ENCODE data around the gene TSPAN6.
A peak's percentile ranks its signal among the peaks of the same experiment; 100 is the strongest.

The TSPAN6 gene

DNA sequence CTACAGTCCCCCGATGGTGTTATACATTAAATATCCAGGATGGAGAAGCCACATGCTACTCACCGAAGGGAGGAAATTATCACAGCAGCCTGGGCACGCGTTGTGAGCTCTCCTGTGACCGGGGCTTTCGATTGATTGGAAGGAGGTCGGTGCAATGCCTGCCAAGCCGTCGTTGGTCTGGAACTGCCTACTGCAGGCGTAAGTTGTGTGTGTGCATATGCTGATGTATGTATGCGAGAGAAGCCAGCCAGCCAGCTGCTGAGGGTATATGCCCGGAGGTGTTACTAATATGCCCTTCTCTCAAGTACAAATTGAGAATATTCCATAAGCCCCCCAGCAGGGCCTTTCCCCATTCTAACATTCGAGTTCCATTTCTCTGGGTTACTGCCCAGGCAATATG lies 25.6 kb upstream of the TSPAN6 start:
- Mint-ChIP-seq H3K27me3 (ENCODE audit: low read depth) (peaks cover 4% of the 10 kb centered on the region), H3K36me3 (ENCODE audit: low read depth) (no peaks in the 10 kb centered on the region), H3K9me3 (peaks cover 3% of the 10 kb centered on the region), H3K4me3 (no peak overlapping the region), H3K4me1 (no peaks in the 10 kb centered on the region), H3K27ac (no peak overlapping the region)
- TF ChIP-seq, protein P1, sequence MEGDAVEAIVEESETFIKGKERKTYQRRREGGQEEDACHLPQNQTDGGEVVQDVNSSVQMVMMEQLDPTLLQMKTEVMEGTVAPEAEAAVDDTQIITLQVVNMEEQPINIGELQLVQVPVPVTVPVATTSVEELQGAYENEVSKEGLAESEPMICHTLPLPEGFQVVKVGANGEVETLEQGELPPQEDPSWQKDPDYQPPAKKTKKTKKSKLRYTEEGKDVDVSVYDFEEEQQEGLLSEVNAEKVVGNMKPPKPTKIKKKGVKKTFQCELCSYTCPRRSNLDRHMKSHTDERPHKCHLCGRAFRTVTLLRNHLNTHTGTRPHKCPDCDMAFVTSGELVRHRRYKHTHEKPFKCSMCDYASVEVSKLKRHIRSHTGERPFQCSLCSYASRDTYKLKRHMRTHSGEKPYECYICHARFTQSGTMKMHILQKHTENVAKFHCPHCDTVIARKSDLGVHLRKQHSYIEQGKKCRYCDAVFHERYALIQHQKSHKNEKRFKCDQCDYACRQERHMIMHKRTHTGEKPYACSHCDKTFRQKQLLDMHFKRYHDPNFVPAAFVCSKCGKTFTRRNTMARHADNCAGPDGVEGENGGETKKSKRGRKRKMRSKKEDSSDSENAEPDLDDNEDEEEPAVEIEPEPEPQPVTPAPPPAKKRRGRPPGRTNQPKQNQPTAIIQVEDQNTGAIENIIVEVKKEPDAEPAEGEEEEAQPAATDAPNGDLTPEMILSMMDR (IDR thresholded peaks at IDR 0.05; ENCODE audit: unreplicated experiment in 3 of 3) = no peak

- Mint-ChIP-seq H3K9me3 (peaks cover 6% of the 10 kb centered on the region), H3K36me3 (ENCODE audit: low read depth) (no peaks in the 10 kb centered on the region)
Observed at GRCh38 chrX:100659431-100660137, 23.0 kb upstream of the TSPAN6 start.

GRCh38 chrX:100658941-100659381 lies 22.4 kb upstream of the TSPAN6 start:
- Mint-ChIP-seq H3K4me1 (no peaks in the 10 kb centered on the region), H3K9me3 (peaks cover 3% of the 10 kb centered on the region), H3K36me3 (ENCODE audit: low read depth) (no peaks in the 10 kb centered on the region), H3K4me3 (no peak overlapping the region), H3K27ac (peak overlapping the region; percentile 48 to 70 (median 52)), H3K27me3 (ENCODE audit: low read depth) (no peaks in the 10 kb centered on the region)
- TF ChIP-seq, protein P1 (IDR thresholded peaks at IDR 0.05; ENCODE audit: unreplicated experiment in 3 of 3) = no peak

More at GRCh38 chrX:100659431-100660137, 23.0 kb upstream of the TSPAN6 start:
- H3K27me3 Mint-ChIP-seq (ENCODE audit: low read depth) = no peaks in the 10 kb centered on the region
- H3K4me3 Mint-ChIP-seq = no peak overlapping the region
- H3K27ac Mint-ChIP-seq = peak overlapping the region; percentile 48 to 72 (median 70)
- H3K4me1 Mint-ChIP-seq = no peaks in the 10 kb centered on the region
- TF ChIP-seq, protein P1 (IDR thresholded peaks at IDR 0.05; ENCODE audit: unreplicated experiment in 3 of 3) = no peak

- Mint-ChIP-seq H3K9me3 (peaks cover 9% of the 10 kb centered on the region), H3K4me1 (peaks cover 2% of the 10 kb centered on the region), H3K27me3 (ENCODE audit: low read depth) (no peaks in the 10 kb centered on the region), H3K36me3 (ENCODE audit: low read depth) (no peaks in the 10 kb centered on the region), H3K27ac (peak overlapping the region in 1 of 3 experiments; percentile 56), H3K4me3 (no peak overlapping the region)
- TF ChIP-seq, protein P1 (IDR thresholded peaks at IDR 0.05; ENCODE audit: unreplicated experiment in 3 of 3) = peak in 1 of 3 experiments; percentile 24
Observed at GRCh38 chrX:100654261-100654660, 17.7 kb upstream of the TSPAN6 start.

DNA sequence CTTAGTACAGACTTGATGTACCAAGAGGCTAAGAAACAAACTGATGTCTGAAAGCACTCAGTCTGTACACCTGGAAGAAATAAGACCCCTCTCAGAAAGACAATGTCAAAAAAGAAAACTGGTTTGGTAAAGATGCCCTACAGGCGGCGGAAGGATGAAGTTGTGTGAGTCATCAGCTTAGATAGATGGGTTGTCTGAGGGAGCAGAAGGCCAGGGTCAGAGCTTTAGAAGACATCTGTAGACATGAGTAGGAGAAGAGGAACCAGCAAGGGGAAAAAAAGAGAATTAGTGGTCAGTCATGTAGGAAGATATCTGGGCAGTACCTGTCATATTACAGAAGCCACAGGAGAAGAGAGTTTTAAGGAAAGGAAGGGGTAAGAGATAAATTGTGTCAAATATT lies 15.7 kb upstream of the TSPAN6 start:
- Mint-ChIP-seq H3K4me1 (peaks cover 20% of the 10 kb centered on the region), H3K27ac (no peak overlapping the region), H3K4me3 (no peak overlapping the region), H3K27me3 (ENCODE audit: low read depth) (no peaks in the 10 kb centered on the region), H3K9me3 (peaks cover 9% of the 10 kb centered on the region), H3K36me3 (ENCODE audit: low read depth) (no peaks in the 10 kb centered on the region)
- TF ChIP-seq, protein P1 (IDR thresholded peaks at IDR 0.05; ENCODE audit: unreplicated experiment in 3 of 3) = no peak

GRCh38 chrX:100650841-100651240 lies 14.2 kb upstream of the TSPAN6 start:
- TF ChIP-seq, protein P1 (IDR thresholded peaks at IDR 0.05; ENCODE audit: unreplicated experiment in 3 of 3) = no peak
- Mint-ChIP-seq H3K27ac (peak overlapping the region; percentile 25 to 98 (median 97)), H3K9me3 (peaks cover 5% of the 10 kb centered on the region), H3K27me3 (ENCODE audit: low read depth) (no peaks in the 10 kb centered on the region), H3K36me3 (ENCODE audit: low read depth) (no peaks in the 10 kb centered on the region), H3K4me1 (peaks cover 30% of the 10 kb centered on the region), H3K4me3 (peak overlapping the region in 1 of 3 experiments; percentile 41)
